Uterus (tissue), 2 donors: ENCODE results near the gene PIP4K2B.

ENCODE experiments used
- CTCF ChIP-seq, 4 experiments: fragments of 200-600 bp in 2 of 4; fragments of 450-650 bp in 2 of 4; sonication (generic) in 2 of 4; IDR thresholded peaks; one replicate each; pipeline ENCODE4 v1.5.1; 2016 to 2019; ENCODE audit warnings: antibody characterized with exemption in 4 of 4, mild to moderate bottlenecking in 2 of 4, moderate library complexity in 1 of 4
- POLR2A ChIP-seq, 2 donors: fragments of 450-650 bp; IDR thresholded peaks; one replicate each; pipeline ENCODE4 v1.6.1; 2016; ENCODE audit warnings: antibody characterized with exemption in 2 of 2, mild to moderate bottlenecking in 1 of 2, moderate library complexity in 1 of 2

DNA sequence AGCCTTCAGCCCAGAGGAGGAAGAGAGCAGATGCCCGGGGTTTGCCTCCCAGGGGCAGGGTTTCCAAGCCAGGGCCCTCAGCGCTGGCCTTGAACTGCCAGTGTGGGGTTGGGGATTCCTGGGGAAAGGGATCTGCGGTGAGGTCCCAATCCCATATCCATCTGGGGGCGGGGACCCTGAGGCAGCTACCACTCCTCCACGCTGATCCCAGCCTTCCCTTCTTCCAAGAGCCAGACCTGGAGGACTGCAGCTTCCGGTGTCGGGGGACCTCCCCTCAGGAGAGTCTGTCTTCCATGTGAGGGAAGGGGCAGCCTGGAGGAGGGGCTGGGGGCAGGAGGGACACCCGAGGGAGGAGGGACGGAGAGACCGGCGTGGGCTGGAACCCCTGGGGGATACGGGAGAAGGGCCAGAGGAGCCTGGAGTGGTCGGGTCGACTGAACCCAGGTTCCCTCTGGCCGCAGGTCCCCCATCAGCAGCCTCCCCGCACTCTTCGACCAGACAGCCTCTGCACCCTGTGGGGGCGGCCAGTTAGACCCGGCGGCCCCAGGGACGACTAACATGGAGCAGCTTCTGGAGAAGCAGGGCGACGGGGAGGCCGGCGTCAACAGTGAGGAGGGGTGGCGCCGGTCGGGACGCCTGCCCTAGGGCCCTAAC is 79.9 kb downstream of the PIP4K2B start:
- TF ChIP-seq CTCF (IDR thresholded peaks at IDR 0.05), result no peak
- no peak for TF ChIP-seq POLR2A (IDR thresholded peaks at IDR 0.05)
